Measurements from ENCODE around the gene TAS2R1. TPM values are rescaled to one million over a fixed set of nuclear protein-coding genes. Genes with fewer than 3 reads are reported as not detected.

TAS2R1 gene
- total RNA-seq, 1 experiment from 2014 or later = not detected

GRCh38 chr5:9655641-9656040, 25.5 kb upstream of the TAS2R1 start:
- CTCF ChIA-PET = no interaction called here
- POLR2A ChIA-PET = no interaction called here
- ATAC-seq (no peak), DNase-seq (ENCODE audit: low read depth, low spot score) (no peak)
- intact Hi-C loops (cut with micrococcal nuclease) = no loop called here
- no peaks in the 10 kb centered on the region for H3K4me1 ChIP-seq (ENCODE audit: control insufficient read depth in 1 of 2, insufficient read depth in 2 of 2, low read length in 2 of 2)
- no peaks in the 10 kb centered on the region for H3K27me3 ChIP-seq (ENCODE audit: insufficient read depth, low read length)
- H3K36me3 ChIP-seq (ENCODE audit: control insufficient read depth in 1 of 2, insufficient read depth in 2 of 2, low read length in 2 of 2) = no peaks in the 10 kb centered on the region
- TF ChIP-seq ZFX (IDR thresholded peaks at IDR 0.05) (no peak), SP1 (IDR thresholded peaks at IDR 0.05; ENCODE audit: low read depth) (no peak), CBX3 (IDR thresholded peaks at IDR 0.05; ENCODE audit: low read depth) (no peak), REST (IDR thresholded peaks at IDR 0.05; ENCODE audit: low read depth) (no peak), SRF (IDR thresholded peaks at IDR 0.05; ENCODE audit: low read depth) (no peak), CTCF (IDR thresholded peaks at IDR 0.05 in 2 of 3, conservative IDR thresholded peaks at IDR 0.05 in 1 of 3; ENCODE audit: borderline replicate concordance in 1 of 3, insufficient read depth in 1 of 3, low read depth in 2 of 3, low read length in 2 of 3) (no peak), EZH2 (IDR thresholded peaks at IDR 0.05) (no peak), YY1 (IDR thresholded peaks at IDR 0.05; ENCODE audit: extremely low read depth, insufficient replicate concordance, low read depth, low read length) (no peak), ATF3 (IDR thresholded peaks at IDR 0.05) (no peak), MAX (IDR thresholded peaks at IDR 0.05) (no peak), ELF1 (IDR thresholded peaks at IDR 0.05; ENCODE audit: borderline replicate concordance, low read depth) (no peak), SIN3A (IDR thresholded peaks at IDR 0.05; ENCODE audit: low read depth) (no peak), FOSL1 (IDR thresholded peaks at IDR 0.05; ENCODE audit: low read depth) (no peak), EGR1 (IDR thresholded peaks at IDR 0.05; ENCODE audit: low read depth) (no peak), RAD21 (IDR thresholded peaks at IDR 0.05; ENCODE audit: low read depth) (no peak), ZNF274 (IDR thresholded peaks at IDR 0.05; ENCODE audit: low read depth, low read length) (no peak)
- no TSS peak for BruUV-seq (replicated peaks)
- no peak overlapping the region for H2AFZ ChIP-seq (ENCODE audit: low read depth, low read length, poor library complexity, severe bottlenecking)
- no peaks in the 10 kb centered on the region for H3K79me2 ChIP-seq (ENCODE audit: insufficient read depth, low read length)
- no peak overlapping the region for H3K9ac ChIP-seq (ENCODE audit: low read length)
- H3K27ac ChIP-seq (ENCODE audit: low read depth, low read length) = no peak overlapping the region
- peaks cover 0 to 3% of the 10 kb centered on the region in 2 experiments; a peak in 1 of 4 replicates for H3K9me3 ChIP-seq (ENCODE audit: control insufficient read depth in 1 of 2, insufficient read depth in 1 of 2, low read depth in 1 of 2, low read length in 2 of 2)
- no peaks in the 10 kb centered on the region for H3K9me2 ChIP-seq (ENCODE audit: insufficient read depth)
- RAD21 ChIA-PET (ENCODE audit: low non-redundant PET in 1 of 2, low total read pairs in 2 of 2, uncharacterized antibody in 2 of 2, unreplicated experiment in 2 of 2) = no interaction called here
- no peak overlapping the region for H3K4me3 ChIP-seq (replicated peaks in 1 of 2; ENCODE audit: low read depth in 1 of 2, low read length in 2 of 2)
- no peak overlapping the region for H3K4me2 ChIP-seq (ENCODE audit: low read length)
- H4K20me1 ChIP-seq (ENCODE audit: insufficient read depth) = no peaks in the 10 kb centered on the region

Data from HCT116 (cell line).